Gastroesophageal sphincter (tissue), 3 donors: ENCODE results near the gene ST6GALNAC3.

Experiments
- POLR2A ChIP-seq, 2 donors: fragments of 450-650 bp; IDR thresholded peaks; one replicate each; pipeline ENCODE4 v1.6.1; 2017; ENCODE audit warnings: antibody characterized with exemption in 2 of 2, mild to moderate bottlenecking in 2 of 2, moderate library complexity in 1 of 2
- TF ChIP-seq, protein P1 (sequence below), 4 experiments: fragments of 200-600 bp in 2 of 4; fragments of 450-650 bp in 2 of 4; sonication (generic) in 1 of 4; IDR thresholded peaks; one replicate each; pipeline ENCODE4 v1.5.1; 2017 to 2019; ENCODE audit warnings: antibody characterized with exemption in 4 of 4, mild to moderate bottlenecking in 2 of 4, moderate library complexity in 2 of 4

DNA sequence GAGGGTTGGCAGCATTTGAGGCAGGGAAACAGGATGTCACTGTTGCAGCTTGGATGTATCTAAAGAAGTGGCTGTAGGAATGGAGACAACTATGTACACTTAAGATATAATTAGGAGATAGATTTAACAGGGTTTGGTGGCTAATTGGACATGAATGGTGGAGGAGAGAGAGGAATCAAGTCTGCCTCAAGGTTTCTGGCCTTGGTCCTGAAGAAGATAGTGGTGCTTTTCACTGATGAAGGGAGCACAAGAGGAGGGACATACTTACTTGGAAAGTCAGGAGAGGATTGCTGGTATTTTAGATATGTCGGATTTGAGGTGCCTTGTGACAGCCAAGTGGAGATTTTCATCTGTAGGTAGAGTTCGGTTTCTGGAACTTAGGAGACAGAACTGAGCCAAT is 123.9 kb downstream of the ST6GALNAC3 start:
- TF ChIP-seq, protein P1, sequence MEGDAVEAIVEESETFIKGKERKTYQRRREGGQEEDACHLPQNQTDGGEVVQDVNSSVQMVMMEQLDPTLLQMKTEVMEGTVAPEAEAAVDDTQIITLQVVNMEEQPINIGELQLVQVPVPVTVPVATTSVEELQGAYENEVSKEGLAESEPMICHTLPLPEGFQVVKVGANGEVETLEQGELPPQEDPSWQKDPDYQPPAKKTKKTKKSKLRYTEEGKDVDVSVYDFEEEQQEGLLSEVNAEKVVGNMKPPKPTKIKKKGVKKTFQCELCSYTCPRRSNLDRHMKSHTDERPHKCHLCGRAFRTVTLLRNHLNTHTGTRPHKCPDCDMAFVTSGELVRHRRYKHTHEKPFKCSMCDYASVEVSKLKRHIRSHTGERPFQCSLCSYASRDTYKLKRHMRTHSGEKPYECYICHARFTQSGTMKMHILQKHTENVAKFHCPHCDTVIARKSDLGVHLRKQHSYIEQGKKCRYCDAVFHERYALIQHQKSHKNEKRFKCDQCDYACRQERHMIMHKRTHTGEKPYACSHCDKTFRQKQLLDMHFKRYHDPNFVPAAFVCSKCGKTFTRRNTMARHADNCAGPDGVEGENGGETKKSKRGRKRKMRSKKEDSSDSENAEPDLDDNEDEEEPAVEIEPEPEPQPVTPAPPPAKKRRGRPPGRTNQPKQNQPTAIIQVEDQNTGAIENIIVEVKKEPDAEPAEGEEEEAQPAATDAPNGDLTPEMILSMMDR (IDR thresholded peaks at IDR 0.05), result no peak
- no peak for TF ChIP-seq POLR2A (IDR thresholded peaks at IDR 0.05)
